Caco-2 (cell line): ENCODE data around the gene RNF7. TPM values are rescaled to one million over a fixed set of nuclear protein-coding genes. Genes with fewer than 3 reads are reported as not detected.

ENCODE experiments used
- BruUV-seq: library from RNA; stranded (reverse); fragments of 400-500 nt; replicated peaks from 2 replicates; lab custom pipeline; 2021; lab: Mats Ljungman, UMichigan
- CTCF ChIA-PET: fragments of 300-600 bp; sonication (Branson Sonifier 250); formaldehyde crosslinking; loops from one replicate; lab custom pipeline; 2022; ENCODE audit warnings: antibody characterized with exemption; lab: Charles Lee
- POLR2A ChIA-PET: fragments of 300-600 bp; sonication (Branson Sonifier 250); formaldehyde crosslinking; loops from one replicate; lab custom pipeline; 2022; ENCODE audit warnings: antibody characterized with exemption; lab: Charles Lee
- DNase-seq, 2 experiments: peaks; one replicate each; pipeline versions ENCODE4 v3.0.0 to v3.0.0-alpha.2; 2020 to 2022
- H3K27me3 ChIP-seq: replicated peaks from 2 replicates; pipeline ENCODE4 v1.6.0; 2011; ENCODE audit warnings: low read length; ENCODE audit not compliant: control insufficient read depth, insufficient read depth
- H3K36me3 ChIP-seq: 2 replicates; pipeline ENCODE4 v1.5.1; 2011; ENCODE audit warnings: low read length; ENCODE audit not compliant: control insufficient read depth, insufficient read depth
- H3K4me1 ChIP-seq: fragments of 250-450 bp; sonication (Bioruptor Pico); 2 replicates; pipeline ENCODE4 v1.5.1; 2020; ENCODE audit warnings: mild to moderate bottlenecking
- H3K4me3 ChIP-seq: 2 replicates; pipeline ENCODE4 v1.5.1; 2011; ENCODE audit warnings: low read depth, mild to moderate bottlenecking, control low read depth, low read length
- H3K9me3 ChIP-seq: fragments of 250-450 bp; sonication (Bioruptor Pico); 2 replicates; pipeline ENCODE4 v1.5.1; 2020; ENCODE audit warnings: mild to moderate bottlenecking, moderate library complexity
- H3K27ac Mint-ChIP-seq: one replicate; pipeline ENCODE4 v1.8.0; 2022; ENCODE audit warnings: mixed read lengths; ENCODE audit not compliant: unreplicated experiment
- H3K27me3 Mint-ChIP-seq: one replicate; pipeline ENCODE4 v1.8.0; 2022; ENCODE audit warnings: mixed read lengths; ENCODE audit not compliant: insufficient read depth, unreplicated experiment
- H3K36me3 Mint-ChIP-seq: one replicate; pipeline ENCODE4 v1.8.0; 2022; ENCODE audit warnings: mild to moderate bottlenecking, mixed read lengths; ENCODE audit not compliant: insufficient read depth, unreplicated experiment
- H3K4me1 Mint-ChIP-seq: one replicate; pipeline ENCODE4 v1.8.0; 2022; ENCODE audit warnings: low read depth, mixed read lengths; ENCODE audit not compliant: unreplicated experiment
- H3K4me3 Mint-ChIP-seq: one replicate; pipeline ENCODE4 v1.8.0; 2022; ENCODE audit warnings: mild to moderate bottlenecking, moderate library complexity, mixed read lengths; ENCODE audit not compliant: unreplicated experiment
- H3K9me3 Mint-ChIP-seq: one replicate; pipeline ENCODE4 v1.8.0; 2022; ENCODE audit warnings: mixed read lengths; ENCODE audit not compliant: unreplicated experiment
- CTCF ChIP-seq, 2 experiments: fragments of 200-600 bp in 1 of 2; IDR thresholded peaks; 1 replicate in 1 of 2; 2 replicates in 1 of 2; pipeline versions ENCODE4 v1.5.1 to v1.8.0; 2011 to 2022; ENCODE audit warnings: antibody characterized with exemption in 1 of 2, control low read depth in 1 of 2, inconsistent platforms in 1 of 2, low read depth in 1 of 2, low read length in 1 of 2, mild to moderate bottlenecking in 1 of 2, moderate library complexity in 1 of 2; ENCODE audit not compliant: insufficient read depth in 1 of 2, severe bottlenecking in 1 of 2, unreplicated experiment in 1 of 2
- intact Hi-C: fragments of 100-400 bp; cut with micrococcal nuclease; formaldehyde crosslinking; loops from one replicate; pipeline ENCODE4 v1.10.0; 2022; ENCODE audit not compliant: unreplicated experiment
- total RNA-seq: library from RNA; stranded (reverse); gene quantifications from 2 replicates; pipeline ENCODE4 v1.2.3, GENCODE V29; 2022

RNF7 gene
- total RNA-seq, 1 experiment from 2014 or later = 96.3 TPM

- H3K4me1 Mint-ChIP-seq = no peaks in the 10 kb centered on the region
- Histone ChIP-seq H3K9me3 (no peaks in the 10 kb centered on the region), H3K27me3 (no peaks in the 10 kb centered on the region), H3K36me3 (no peaks in the 10 kb centered on the region), H3K4me1 (no peaks in the 10 kb centered on the region), H3K4me3 (no peak overlapping the region)
- intact Hi-C loops = no loop called here
- POLR2A ChIA-PET = no interaction called here
- no TSS peak for BruUV-seq
- H3K36me3 Mint-ChIP-seq = no peaks in the 10 kb centered on the region
- no peak overlapping the region for H3K4me3 Mint-ChIP-seq
- CTCF ChIA-PET = no interaction called here
- H3K27me3 Mint-ChIP-seq = no peaks in the 10 kb centered on the region
- no peak for DNase-seq
- no peak overlapping the region for H3K27ac Mint-ChIP-seq
- TF ChIP-seq CTCF (IDR thresholded peaks at IDR 0.05; ENCODE audit: insufficient read depth in 1 of 2, low read depth in 1 of 2, low read length in 1 of 2, severe bottlenecking in 1 of 2, unreplicated experiment in 1 of 2) = no peak
- H3K9me3 Mint-ChIP-seq = no peaks in the 10 kb centered on the region
Observed at GRCh38 chr3:141783632-141784031, 45.5 kb downstream of the RNF7 start.

DNA sequence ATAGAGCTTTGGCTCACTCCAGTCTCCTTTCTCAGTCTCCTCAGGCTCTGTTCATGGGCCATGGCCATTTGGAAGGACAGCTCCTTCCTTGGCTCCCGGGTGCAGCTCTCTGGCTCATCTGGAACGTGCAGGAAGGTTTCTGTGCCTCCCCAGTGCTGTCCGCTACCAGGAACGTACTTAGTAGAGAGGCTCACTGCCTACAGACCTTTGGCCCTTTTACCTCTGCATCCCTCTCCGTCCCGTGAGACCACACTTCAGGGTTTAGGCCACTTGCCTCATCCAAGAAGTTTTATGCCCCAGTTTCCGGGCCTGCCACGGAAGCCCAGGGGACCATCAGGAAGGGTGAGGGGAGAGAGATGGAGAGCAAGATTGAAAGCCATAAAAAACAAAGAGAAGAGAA lies 46.0 kb downstream of the RNF7 start:
- no peaks in the 10 kb centered on the region for H3K4me1 ChIP-seq
- Mint-ChIP-seq H3K36me3 (no peaks in the 10 kb centered on the region), H3K4me3 (no peak overlapping the region), H3K9me3 (no peaks in the 10 kb centered on the region), H3K27ac (no peak overlapping the region), H3K4me1 (no peaks in the 10 kb centered on the region), H3K27me3 (no peaks in the 10 kb centered on the region)
- no peaks in the 10 kb centered on the region for H3K36me3 ChIP-seq
- intact Hi-C loops = no loop called here
- ChIA-PET CTCF (no interaction called here), POLR2A (no interaction called here)
- BruUV-seq = no TSS peak
- no peak overlapping the region for H3K4me3 ChIP-seq
- DNase-seq = no peak
- no peaks in the 10 kb centered on the region for H3K27me3 ChIP-seq
- no peak for TF ChIP-seq CTCF (IDR thresholded peaks at IDR 0.05; ENCODE audit: insufficient read depth in 1 of 2, low read depth in 1 of 2, low read length in 1 of 2, severe bottlenecking in 1 of 2, unreplicated experiment in 1 of 2)
- H3K9me3 ChIP-seq = no peaks in the 10 kb centered on the region

DNA sequence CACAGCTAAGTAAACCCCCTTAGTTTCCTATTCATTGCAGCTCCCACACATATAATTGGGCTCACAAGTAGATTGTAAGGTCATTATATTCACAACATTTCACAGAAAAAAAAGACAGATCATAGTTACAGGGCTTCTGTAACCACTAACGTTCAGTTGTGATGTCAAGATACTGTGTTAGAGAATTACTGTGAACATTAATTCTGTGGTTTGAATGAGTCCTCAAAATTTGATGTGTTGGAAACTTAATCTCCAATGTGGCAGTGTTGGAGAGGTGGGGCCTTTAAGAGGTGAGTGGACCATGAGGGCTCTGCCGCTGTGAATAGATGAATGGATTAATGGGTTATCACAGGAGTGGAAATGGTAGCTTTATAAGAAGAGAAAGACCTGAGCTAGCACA lies 46.4 kb downstream of the RNF7 start:
- no peaks in the 10 kb centered on the region for H3K9me3 Mint-ChIP-seq
- no peak overlapping the region for H3K27ac Mint-ChIP-seq
- H3K36me3 Mint-ChIP-seq = no peaks in the 10 kb centered on the region
- H3K36me3 ChIP-seq = no peaks in the 10 kb centered on the region
- intact Hi-C loops = no loop called here
- DNase-seq = no peak
- H3K4me1 Mint-ChIP-seq = no peaks in the 10 kb centered on the region
- H3K27me3 Mint-ChIP-seq = no peaks in the 10 kb centered on the region
- H3K4me3 ChIP-seq = no peak overlapping the region
- CTCF ChIA-PET = no interaction called here
- H3K27me3 ChIP-seq = no peaks in the 10 kb centered on the region
- H3K9me3 ChIP-seq = no peaks in the 10 kb centered on the region
- TF ChIP-seq CTCF (IDR thresholded peaks at IDR 0.05; ENCODE audit: insufficient read depth in 1 of 2, low read depth in 1 of 2, low read length in 1 of 2, severe bottlenecking in 1 of 2, unreplicated experiment in 1 of 2) = no peak
- no peaks in the 10 kb centered on the region for H3K4me1 ChIP-seq
- H3K4me3 Mint-ChIP-seq = no peak overlapping the region
- POLR2A ChIA-PET = no interaction called here
- no TSS peak for BruUV-seq
